H1 (cell line): ENCODE measurements around the gene HINT1.

Source experiments
- CBX5 ChIP-seq: fragments of 300-800, 300-1000 bp; sonication (generic); IDR thresholded peaks from 2 replicates; pipeline ENCODE4 v1.7.1; 2016; ENCODE audit warnings: antibody characterized with exemption, low read length, low read depth
- CEBPB ChIP-seq: IDR thresholded peaks from 2 replicates; pipeline ENCODE4 v1.6.1; 2012; ENCODE audit warnings: low read depth, low read length
- EZH2 ChIP-seq: fragments of 200-600 bp; sonication (generic); IDR thresholded peaks from 2 replicates; pipeline ENCODE4 v1.7.1; 2012; ENCODE audit warnings: low read depth, mild to moderate bottlenecking, moderate library complexity, low read length, inconsistent platforms; ENCODE audit not compliant: severe bottlenecking
- HDAC6 ChIP-seq: IDR thresholded peaks from one replicate; pipeline ENCODE4 v1.7.1; 2012; ENCODE audit warnings: low read depth, mild to moderate bottlenecking, inconsistent platforms, low read length, moderate library complexity
- JUN ChIP-seq: IDR thresholded peaks from 2 replicates; pipeline ENCODE4 v1.6.1; 2011; ENCODE audit warnings: low read depth, mild to moderate bottlenecking, improper control_type of control experiment, low read length
- MAFK ChIP-seq: IDR thresholded peaks from 2 replicates; pipeline ENCODE4 v1.6.1; 2012; ENCODE audit warnings: low read depth, mild to moderate bottlenecking, improper control_type of control experiment, low read length
- POLR2A ChIP-seq, 2 experiments: IDR thresholded peaks; 1 replicate in 1 of 2; 2 replicates in 1 of 2; pipeline ENCODE4 v1.6.1; 2011; ENCODE audit warnings: low read depth in 2 of 2, low read length in 2 of 2, mild to moderate bottlenecking in 2 of 2; ENCODE audit errors: control extremely low read depth in 1 of 2
- POLR2AphosphoS5 ChIP-seq: IDR thresholded peaks from 2 replicates; pipeline ENCODE4 v1.6.1; 2011; ENCODE audit warnings: low read depth, low read length
- RAD21 ChIP-seq, 2 experiments: IDR thresholded peaks in 1 of 2; conservative IDR thresholded peaks in 1 of 2; 2 replicates each; pipeline ENCODE4 v1.6.1; 2011; ENCODE audit warnings: low read depth in 2 of 2, low read length in 2 of 2, improper control_type of control experiment in 1 of 2, inconsistent platforms in 1 of 2, mild to moderate bottlenecking in 1 of 2, moderate library complexity in 1 of 2
- RBBP5 ChIP-seq: IDR thresholded peaks from 2 replicates; pipeline ENCODE4 v1.7.1; 2012; ENCODE audit warnings: low read depth, mild to moderate bottlenecking, inconsistent platforms, low read length, moderate library complexity, borderline replicate concordance
- SIN3A ChIP-seq, 2 experiments: IDR thresholded peaks in 1 of 2; conservative IDR thresholded peaks in 1 of 2; 2 replicates each; pipeline ENCODE4 v1.6.1; 2011 to 2012; ENCODE audit warnings: low read length in 2 of 2, improper control_type of control experiment in 1 of 2, low read depth in 1 of 2, mild to moderate bottlenecking in 1 of 2
- TAF1 ChIP-seq: IDR thresholded peaks from 2 replicates; pipeline ENCODE4 v1.6.1; 2011; ENCODE audit warnings: mild to moderate bottlenecking, low read depth, low read length
- ZNF274 ChIP-seq: IDR thresholded peaks from 2 replicates; pipeline ENCODE4 v1.7.0; 2012; ENCODE audit warnings: low read length, borderline replicate concordance; ENCODE audit errors: extremely low read depth
- TF ChIP-seq, protein P1 (sequence below), 3 experiments: IDR thresholded peaks; 1 replicate in 2 of 3; 2 replicates in 1 of 3; pipeline versions ENCODE4 v1.5.1 to v1.6.1; 2011; ENCODE audit warnings: low read length in 3 of 3, mild to moderate bottlenecking in 3 of 3, inconsistent platforms in 2 of 3, low read depth in 1 of 3, moderate library complexity in 1 of 3; ENCODE audit not compliant: insufficient read depth in 1 of 3; ENCODE audit errors: control extremely low read depth in 1 of 3

GRCh38 chr5:131180407-131180806 lies 15.4 kb upstream of the HINT1 start:
- TF ChIP-seq HDAC6 = no peak
- TF ChIP-seq POLR2AphosphoS5 = no peak
- TF ChIP-seq SIN3A (conservative IDR thresholded peaks at IDR 0.05 in 1 of 2, IDR thresholded peaks at IDR 0.05 in 1 of 2; ENCODE audit: low read depth in 1 of 2, low read length in 2 of 2) = no peak
- TF ChIP-seq RAD21 (IDR thresholded peaks at IDR 0.05 in 1 of 2, conservative IDR thresholded peaks at IDR 0.05 in 1 of 2; ENCODE audit: low read depth in 2 of 2, low read length in 2 of 2) = no peak
- TF ChIP-seq, protein P1, sequence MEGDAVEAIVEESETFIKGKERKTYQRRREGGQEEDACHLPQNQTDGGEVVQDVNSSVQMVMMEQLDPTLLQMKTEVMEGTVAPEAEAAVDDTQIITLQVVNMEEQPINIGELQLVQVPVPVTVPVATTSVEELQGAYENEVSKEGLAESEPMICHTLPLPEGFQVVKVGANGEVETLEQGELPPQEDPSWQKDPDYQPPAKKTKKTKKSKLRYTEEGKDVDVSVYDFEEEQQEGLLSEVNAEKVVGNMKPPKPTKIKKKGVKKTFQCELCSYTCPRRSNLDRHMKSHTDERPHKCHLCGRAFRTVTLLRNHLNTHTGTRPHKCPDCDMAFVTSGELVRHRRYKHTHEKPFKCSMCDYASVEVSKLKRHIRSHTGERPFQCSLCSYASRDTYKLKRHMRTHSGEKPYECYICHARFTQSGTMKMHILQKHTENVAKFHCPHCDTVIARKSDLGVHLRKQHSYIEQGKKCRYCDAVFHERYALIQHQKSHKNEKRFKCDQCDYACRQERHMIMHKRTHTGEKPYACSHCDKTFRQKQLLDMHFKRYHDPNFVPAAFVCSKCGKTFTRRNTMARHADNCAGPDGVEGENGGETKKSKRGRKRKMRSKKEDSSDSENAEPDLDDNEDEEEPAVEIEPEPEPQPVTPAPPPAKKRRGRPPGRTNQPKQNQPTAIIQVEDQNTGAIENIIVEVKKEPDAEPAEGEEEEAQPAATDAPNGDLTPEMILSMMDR (IDR thresholded peaks at IDR 0.05; ENCODE audit: control extremely low read depth in 1 of 3, insufficient read depth in 1 of 3, low read depth in 1 of 3, low read length in 3 of 3) = no peak
- no peak for TF ChIP-seq CEBPB
- no peak for TF ChIP-seq CBX5
- no peak for TF ChIP-seq ZNF274
- no peak for TF ChIP-seq TAF1
- TF ChIP-seq RBBP5 = no peak
- no peak for TF ChIP-seq POLR2A (IDR thresholded peaks at IDR 0.05; ENCODE audit: control extremely low read depth in 1 of 2, low read depth in 2 of 2, low read length in 2 of 2)
- no peak for TF ChIP-seq MAFK
- no peak for TF ChIP-seq JUN
- TF ChIP-seq EZH2 = no peak
